Stimulated activated memory B cell treated with anti-CD40 and anti-IgM and Interleukin-4, amounts not matched to agents 10 μg/mL and 1 μg/mL and 100 μg/mL, for 72 hours (primary cell): ENCODE data around the gene KCNMB2.

Experiments
- ATAC-seq: fragments of 150-1000 bp; cut with Tn5 transposase; 2 replicates; pipeline ENCODE4 v1.10.0; 2021
- H3K27ac Mint-ChIP-seq: one replicate; pipeline ENCODE4 v1.8.0; 2022; ENCODE audit warnings: mild to moderate bottlenecking, mixed read lengths
- H3K27me3 Mint-ChIP-seq: one replicate; pipeline ENCODE4 v1.8.0; 2022; ENCODE audit warnings: mixed read lengths
- H3K36me3 Mint-ChIP-seq: one replicate; pipeline ENCODE4 v1.8.0; 2022; ENCODE audit warnings: mixed read lengths
- H3K4me1 Mint-ChIP-seq: one replicate; pipeline ENCODE4 v1.8.0; 2022; ENCODE audit warnings: mixed read lengths
- H3K4me3 Mint-ChIP-seq: one replicate; pipeline ENCODE4 v1.8.0; 2022; ENCODE audit warnings: mild to moderate bottlenecking, moderate library complexity, mixed read lengths
- H3K9me3 Mint-ChIP-seq: one replicate; pipeline ENCODE4 v1.8.0; 2022; ENCODE audit warnings: mixed read lengths

KCNMB2 gene

DNA sequence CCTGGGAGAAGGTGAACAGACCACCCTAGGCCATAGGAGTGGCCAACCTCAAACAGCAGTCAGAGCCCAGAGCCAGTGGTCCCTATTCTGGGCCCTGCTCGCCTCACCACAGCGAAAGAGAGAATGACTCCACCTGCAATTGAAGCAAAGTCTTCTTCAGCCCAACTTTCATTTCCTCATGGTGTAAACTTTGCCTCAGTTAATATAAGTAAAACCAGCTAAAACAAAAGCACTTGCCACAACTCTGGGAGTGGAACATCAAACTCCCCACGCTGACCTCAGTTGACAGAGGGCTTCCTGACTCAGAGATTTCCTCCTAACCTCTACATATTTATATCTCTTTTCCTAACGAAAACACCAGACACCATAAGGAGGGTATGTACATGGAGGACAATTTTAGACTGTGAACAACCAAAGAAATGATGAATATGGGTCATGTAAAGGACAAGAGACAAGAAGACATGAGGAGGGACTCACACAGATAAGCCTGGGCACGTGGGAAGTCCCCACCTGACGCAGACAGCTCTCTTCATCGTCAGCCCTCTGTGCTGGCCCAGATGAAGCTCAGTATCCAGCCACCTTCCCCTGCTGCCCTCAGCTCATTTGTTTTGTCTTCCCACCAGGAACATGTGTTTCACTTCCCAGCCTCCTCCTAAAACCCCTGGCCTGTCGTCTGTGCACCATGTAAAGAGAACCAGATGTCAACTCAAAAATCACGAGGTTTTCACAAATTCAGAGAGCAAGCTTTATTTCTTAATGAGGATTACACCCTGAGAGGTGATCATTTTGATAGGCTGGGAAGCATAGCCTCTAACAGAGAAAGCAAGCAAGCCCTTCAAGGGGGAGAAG, 140.9 kb downstream of the KCNMB2 start:
- Mint-ChIP-seq H3K4me3 (no peak overlapping the region), H3K36me3 (no peaks in the 10 kb centered on the region), H3K27me3 (peaks cover 10% of the 10 kb centered on the region), H3K27ac (no peak overlapping the region), H3K9me3 (no peaks in the 10 kb centered on the region), H3K4me1 (no peaks in the 10 kb centered on the region)
- ATAC-seq = peak; percentile 48

DNA sequence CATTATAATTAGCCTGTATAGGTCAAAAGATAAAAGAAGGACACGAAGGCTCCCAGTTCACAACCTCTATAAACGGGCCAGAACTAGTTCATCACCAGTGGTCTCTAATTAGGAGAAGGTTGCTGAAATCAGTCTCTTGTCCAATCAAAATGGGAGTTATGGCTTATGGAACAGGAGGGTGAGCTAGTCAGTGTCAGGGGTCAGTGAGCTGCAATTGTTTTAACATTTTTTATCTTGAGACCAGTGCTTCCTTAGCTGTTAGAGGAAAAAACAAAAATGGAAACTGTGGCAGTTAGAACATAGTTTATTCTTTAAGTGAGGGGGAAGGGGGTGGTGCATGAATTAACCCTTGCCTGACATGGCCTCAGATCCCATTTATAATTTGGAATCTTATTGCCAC, 141.7 kb downstream of the KCNMB2 start:
- Mint-ChIP-seq H3K4me3 (no peak overlapping the region), H3K36me3 (no peaks in the 10 kb centered on the region), H3K4me1 (no peaks in the 10 kb centered on the region), H3K27me3 (peaks cover 10% of the 10 kb centered on the region), H3K27ac (no peak overlapping the region), H3K9me3 (peaks cover 2% of the 10 kb centered on the region)
- no peak for ATAC-seq

GRCh38 chr3:178680037-178680436, 143.8 kb downstream of the KCNMB2 start:
- no peaks in the 10 kb centered on the region for H3K36me3 Mint-ChIP-seq

GRCh38 chr3:178680489-178680888, 144.3 kb downstream of the KCNMB2 start:
- H3K27me3 Mint-ChIP-seq = peaks cover 10% of the 10 kb centered on the region
- H3K36me3 Mint-ChIP-seq = no peaks in the 10 kb centered on the region
- no peak overlapping the region for H3K4me3 Mint-ChIP-seq
- no peak overlapping the region for H3K27ac Mint-ChIP-seq
- no peaks in the 10 kb centered on the region for H3K4me1 Mint-ChIP-seq
- no peak for ATAC-seq
- peaks cover 5% of the 10 kb centered on the region for H3K9me3 Mint-ChIP-seq

More at GRCh38 chr3:178680037-178680436, 143.8 kb downstream of the KCNMB2 start:
- ATAC-seq = no peak
- Mint-ChIP-seq H3K4me1 (no peaks in the 10 kb centered on the region), H3K4me3 (no peak overlapping the region), H3K27me3 (peaks cover 10% of the 10 kb centered on the region), H3K27ac (no peak overlapping the region), H3K9me3 (peaks cover 5% of the 10 kb centered on the region)

DNA sequence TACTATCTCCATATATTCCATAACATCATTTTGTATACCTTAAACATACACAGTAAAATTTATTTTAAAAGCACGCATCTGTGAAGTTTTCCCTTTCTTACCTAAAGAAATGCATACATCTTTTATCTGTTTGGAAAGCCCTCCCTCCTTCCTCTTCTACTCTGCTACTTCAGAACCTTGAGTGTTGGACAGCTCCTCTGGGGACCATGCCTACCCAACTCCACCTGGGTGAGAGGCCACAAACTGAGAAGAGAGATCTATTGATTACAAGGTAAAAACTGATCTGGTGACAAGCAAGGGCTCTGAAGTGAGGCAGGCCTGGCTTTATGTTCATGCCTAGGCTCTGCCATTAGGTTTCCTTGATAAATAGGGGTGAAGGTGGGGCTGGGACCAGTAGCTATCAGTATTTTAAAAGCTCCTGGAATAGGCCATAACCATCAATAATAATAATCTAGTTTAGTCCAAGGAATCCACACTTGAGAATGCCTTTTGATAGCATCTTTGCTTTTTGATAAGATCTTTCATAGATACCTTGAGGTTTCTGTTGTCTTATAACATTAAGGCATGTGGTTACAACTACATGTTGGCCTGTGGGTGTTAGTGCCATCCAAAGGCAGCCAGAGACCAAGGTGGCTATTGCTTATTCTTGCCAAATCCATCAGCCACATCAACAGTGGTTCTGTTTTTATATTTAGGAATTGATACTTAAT, 148.8 kb downstream of the KCNMB2 start:
- Mint-ChIP-seq H3K9me3 (peaks cover 5% of the 10 kb centered on the region), H3K27ac (no peak overlapping the region), H3K4me3 (no peak overlapping the region), H3K4me1 (no peaks in the 10 kb centered on the region), H3K36me3 (no peaks in the 10 kb centered on the region), H3K27me3 (no peaks in the 10 kb centered on the region)
- ATAC-seq = no peak

GRCh38 chr3:178685591-178685906, 149.3 kb downstream of the KCNMB2 start:
- no peaks in the 10 kb centered on the region for H3K27me3 Mint-ChIP-seq
- H3K4me3 Mint-ChIP-seq = no peak overlapping the region
- no peak overlapping the region for H3K27ac Mint-ChIP-seq
- no peak for ATAC-seq
- peaks cover 5% of the 10 kb centered on the region for H3K9me3 Mint-ChIP-seq
- H3K4me1 Mint-ChIP-seq = no peaks in the 10 kb centered on the region
- H3K36me3 Mint-ChIP-seq = no peaks in the 10 kb centered on the region

DNA sequence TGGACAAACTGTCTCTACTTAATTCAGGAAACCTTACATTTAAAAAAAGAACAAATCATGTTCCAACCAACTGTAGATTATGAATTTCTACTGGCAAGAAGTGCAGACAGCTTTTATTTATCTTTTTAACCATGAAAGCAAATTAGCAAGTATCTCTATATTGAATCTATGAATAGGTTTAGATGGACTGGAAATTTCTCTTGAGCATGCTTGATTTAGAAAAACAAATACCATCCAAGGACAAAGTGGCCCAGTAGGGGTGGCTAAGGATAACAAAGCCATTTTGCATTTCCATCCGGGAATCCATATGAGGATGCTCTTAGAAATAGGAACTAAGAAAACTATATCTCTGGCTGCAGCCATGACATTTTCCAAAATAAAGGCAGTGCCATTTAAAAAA, 150.6 kb downstream of the KCNMB2 start:
- no peak overlapping the region for H3K27ac Mint-ChIP-seq
- H3K36me3 Mint-ChIP-seq = no peaks in the 10 kb centered on the region
- no peaks in the 10 kb centered on the region for H3K4me1 Mint-ChIP-seq
- no peak for ATAC-seq
- H3K9me3 Mint-ChIP-seq = peaks cover 10% of the 10 kb centered on the region
- H3K27me3 Mint-ChIP-seq = no peaks in the 10 kb centered on the region
- H3K4me3 Mint-ChIP-seq = no peak overlapping the region

GRCh38 chr3:178690571-178690970, 154.3 kb downstream of the KCNMB2 start:
- Mint-ChIP-seq H3K4me3 (no peak overlapping the region), H3K27ac (no peak overlapping the region), H3K36me3 (no peaks in the 10 kb centered on the region), H3K9me3 (peaks cover 14% of the 10 kb centered on the region), H3K4me1 (no peaks in the 10 kb centered on the region), H3K27me3 (no peaks in the 10 kb centered on the region)
- ATAC-seq = no peak

DNA sequence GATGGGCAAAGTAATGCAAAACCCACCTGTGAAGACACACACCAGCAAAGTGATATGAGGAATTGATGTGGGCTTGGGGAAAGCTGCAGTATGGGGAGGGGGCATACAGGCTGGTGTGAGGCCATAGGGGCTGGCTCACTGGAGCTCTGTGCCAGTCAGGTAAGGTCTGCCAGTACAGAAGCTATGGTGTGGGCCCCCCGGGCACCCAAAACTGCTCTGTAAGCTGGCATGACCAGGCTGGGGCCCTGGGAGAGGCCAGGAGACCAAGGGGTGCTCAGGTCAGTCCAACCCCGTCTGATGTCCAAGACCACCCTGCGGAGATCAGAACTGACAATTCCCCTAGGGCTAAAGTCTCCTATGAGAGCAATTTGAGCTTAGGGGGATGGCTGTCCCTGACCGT, 163.1 kb downstream of the KCNMB2 start:
- Mint-ChIP-seq H3K36me3 (no peaks in the 10 kb centered on the region), H3K4me3 (no peak overlapping the region), H3K9me3 (peaks cover 14% of the 10 kb centered on the region), H3K27ac (no peak overlapping the region), H3K27me3 (no peaks in the 10 kb centered on the region), H3K4me1 (no peaks in the 10 kb centered on the region)
- ATAC-seq = no peak

DNA sequence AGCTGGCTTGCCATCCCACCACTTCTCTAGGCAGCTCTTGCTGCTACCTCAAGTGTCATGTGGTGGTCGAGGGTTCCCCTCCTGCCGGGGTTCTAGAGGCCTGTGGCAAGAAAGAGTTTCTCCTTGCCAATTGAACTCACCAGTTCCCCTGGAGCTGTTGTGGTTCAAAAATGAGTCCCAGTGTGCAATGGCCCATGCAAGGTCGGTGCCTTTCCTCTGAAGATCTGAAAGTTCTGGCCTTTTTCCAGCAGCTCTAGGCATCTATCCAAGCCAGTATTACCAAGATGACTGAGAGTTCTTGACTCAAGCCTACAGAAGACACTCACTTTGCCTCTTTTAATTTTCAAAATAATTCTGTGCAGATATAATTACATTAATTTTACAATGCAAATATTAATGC, 163.6 kb downstream of the KCNMB2 start:
- ATAC-seq = no peak
- H3K4me3 Mint-ChIP-seq = no peak overlapping the region
- no peaks in the 10 kb centered on the region for H3K4me1 Mint-ChIP-seq
- H3K27ac Mint-ChIP-seq = no peak overlapping the region
- H3K27me3 Mint-ChIP-seq = no peaks in the 10 kb centered on the region
- H3K9me3 Mint-ChIP-seq = peaks cover 13% of the 10 kb centered on the region
- no peaks in the 10 kb centered on the region for H3K36me3 Mint-ChIP-seq

- Mint-ChIP-seq H3K27ac (no peak overlapping the region), H3K9me3 (peaks cover under 1% of the 10 kb centered on the region), H3K36me3 (no peaks in the 10 kb centered on the region), H3K27me3 (no peaks in the 10 kb centered on the region), H3K4me1 (no peaks in the 10 kb centered on the region), H3K4me3 (no peak overlapping the region)
- ATAC-seq = no peak
Measured at GRCh38 chr3:178703268-178703975, 167.2 kb downstream of the KCNMB2 start.

DNA sequence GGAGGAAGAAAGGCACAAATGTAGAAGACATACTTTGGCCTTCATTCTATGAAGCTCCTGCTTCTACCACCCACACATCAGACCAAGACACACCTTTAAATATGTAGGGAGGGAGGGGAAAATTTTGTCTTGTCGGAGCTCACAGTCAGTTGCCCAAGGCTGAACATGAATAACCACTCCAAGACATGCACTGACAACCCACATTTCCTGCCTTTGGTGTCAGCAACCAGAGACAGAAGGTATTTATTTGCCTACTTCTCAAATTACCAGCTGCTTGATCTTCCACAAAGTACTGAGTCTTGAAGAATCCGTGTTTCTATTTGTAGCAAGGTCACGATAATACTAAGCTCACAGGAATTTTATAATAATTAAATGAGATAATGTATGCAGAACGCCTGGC, 169.7 kb downstream of the KCNMB2 start:
- Mint-ChIP-seq H3K4me1 (no peaks in the 10 kb centered on the region), H3K4me3 (no peak overlapping the region), H3K27me3 (no peaks in the 10 kb centered on the region), H3K27ac (no peak overlapping the region), H3K9me3 (no peaks in the 10 kb centered on the region), H3K36me3 (no peaks in the 10 kb centered on the region)
- ATAC-seq = no peak

DNA sequence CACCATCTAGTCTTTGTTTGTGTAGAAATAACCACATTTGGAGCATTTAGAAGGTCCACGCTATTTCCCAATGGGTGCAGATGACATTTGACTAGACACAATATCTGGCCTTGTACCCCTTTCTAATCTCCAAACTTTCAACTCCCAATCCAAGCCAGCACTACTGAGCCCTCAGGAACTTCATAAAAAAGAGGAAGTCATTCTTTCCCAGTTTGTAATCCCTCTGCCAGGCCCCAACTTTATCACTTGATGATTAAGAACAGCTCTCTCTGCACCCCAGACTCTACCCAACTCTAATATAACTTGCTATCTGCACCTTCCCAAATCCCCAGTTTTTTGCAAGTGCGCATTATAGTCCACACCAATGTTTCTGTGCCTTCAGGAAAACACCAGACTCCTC, 170.2 kb downstream of the KCNMB2 start:
- ATAC-seq = no peak
- no peak overlapping the region for H3K4me3 Mint-ChIP-seq
- no peaks in the 10 kb centered on the region for H3K4me1 Mint-ChIP-seq
- H3K36me3 Mint-ChIP-seq = no peaks in the 10 kb centered on the region
- no peak overlapping the region for H3K27ac Mint-ChIP-seq
- no peaks in the 10 kb centered on the region for H3K27me3 Mint-ChIP-seq
- H3K9me3 Mint-ChIP-seq = no peaks in the 10 kb centered on the region

DNA sequence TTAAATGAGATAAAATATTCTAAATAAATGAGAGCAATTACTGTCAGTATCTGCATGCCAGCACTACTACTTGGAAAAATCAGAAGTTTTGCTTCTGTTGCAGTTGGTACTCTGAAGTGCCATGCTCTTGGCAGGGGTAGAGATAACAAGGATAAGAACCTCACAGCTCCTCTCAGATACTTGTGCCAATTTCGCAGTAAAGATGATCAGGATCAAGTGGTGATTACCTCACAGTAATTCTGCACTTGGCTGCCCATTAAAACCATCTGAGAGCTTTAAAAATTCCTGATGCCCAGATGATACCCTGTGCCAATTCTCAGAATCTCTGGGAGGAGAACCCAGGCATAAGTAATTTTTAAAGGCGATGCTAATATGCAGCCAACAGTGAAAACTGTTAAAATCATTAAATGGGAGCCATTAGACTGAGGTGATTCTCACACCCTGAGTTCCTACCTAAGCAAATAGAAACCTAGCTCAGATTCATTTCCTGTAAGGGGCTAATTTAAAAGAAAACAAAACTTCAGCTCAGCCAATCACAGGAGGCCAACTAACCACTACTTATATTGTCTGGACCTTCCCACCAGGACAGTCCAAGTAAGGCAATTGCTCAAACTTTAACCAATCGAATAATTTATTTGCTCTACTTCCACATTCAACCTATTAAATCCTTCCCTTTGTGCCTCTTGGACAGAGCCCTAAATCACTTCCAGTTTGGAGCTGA, 171.2 kb downstream of the KCNMB2 start:
- H3K27ac Mint-ChIP-seq = no peak overlapping the region
- no peaks in the 10 kb centered on the region for H3K36me3 Mint-ChIP-seq
- no peak for ATAC-seq
- no peaks in the 10 kb centered on the region for H3K27me3 Mint-ChIP-seq
- no peak overlapping the region for H3K4me3 Mint-ChIP-seq
- no peaks in the 10 kb centered on the region for H3K9me3 Mint-ChIP-seq
- H3K4me1 Mint-ChIP-seq = no peaks in the 10 kb centered on the region

DNA sequence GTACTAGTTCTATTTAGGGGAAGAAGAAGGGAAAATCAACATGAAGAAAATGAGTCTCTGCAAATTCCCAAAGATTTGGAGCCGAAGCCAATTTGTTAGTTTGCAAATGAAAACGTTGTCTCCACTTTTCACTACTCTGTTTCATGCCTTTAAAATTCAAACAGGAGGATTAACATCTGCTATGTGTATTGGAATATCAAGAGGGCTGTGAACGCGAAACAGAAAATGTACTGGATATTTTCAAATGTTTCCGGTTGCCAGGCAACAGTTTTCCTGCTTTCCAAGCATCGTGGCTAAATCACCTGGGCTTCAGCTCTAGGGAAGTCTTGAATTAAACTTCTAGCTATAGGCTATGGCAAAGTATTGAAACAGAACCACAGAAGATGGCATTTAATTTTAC, 172.8 kb downstream of the KCNMB2 start:
- no peak for ATAC-seq
- Mint-ChIP-seq H3K9me3 (no peaks in the 10 kb centered on the region), H3K4me1 (no peaks in the 10 kb centered on the region), H3K36me3 (no peaks in the 10 kb centered on the region), H3K4me3 (no peak overlapping the region), H3K27ac (no peak overlapping the region), H3K27me3 (no peaks in the 10 kb centered on the region)
